Pancreas (tissue), 10 donors: ENCODE measurements around the gene USP6. TPM values are rescaled to one million over a fixed set of nuclear protein-coding genes. Genes with fewer than 3 reads are reported as not detected.

Experiments
- ATAC-seq, 4 donors: fragments of 200-7000 bp; cut with Tn5 transposase; one replicate each; pipeline versions ENCODE4 v1.8.0 to v1.9.1; 2020; ENCODE audit warnings: mild to moderate bottlenecking in 4 of 4, moderate library complexity in 4 of 4
- DNase-seq, 6 donors: peaks; one replicate each; pipeline ENCODE4 v3.0.0-alpha.2; 2020
- FAIRE-seq: peaks from 2 replicates; lab custom pipeline; 2012; peaks lifted over from hg19 to GRCh38; lab: Jason Lieb, UNC
- H3K27ac ChIP-seq, 4 donors: fragments of 200-600 bp; sonication (generic); 1 replicate in 3 of 4; 2 replicates in 1 of 4; pipeline versions ENCODE4 v1.5.0 to v1.8.0; 2020
- H3K27me3 ChIP-seq, 4 donors: fragments of 200-600 bp; one replicate each; pipeline ENCODE4 v1.8.0; 2021
- H3K36me3 ChIP-seq, 3 donors: fragments of 200-600 bp; sonication (generic) in 1 of 3; one replicate each; pipeline versions ENCODE4 v1.5.0 to v1.8.0; 2020 to 2021
- H3K4me1 ChIP-seq, 3 donors: fragments of 200-600 bp; one replicate each; pipeline ENCODE4 v1.8.0; 2021
- H3K4me3 ChIP-seq, 4 donors: fragments of 200-600 bp; sonication (generic) in 2 of 4; one replicate each; pipeline versions ENCODE4 v1.5.0 to v1.8.0; 2020 to 2021
- H3K9me3 ChIP-seq, 4 donors: fragments of 200-600 bp; one replicate each; pipeline ENCODE4 v1.8.0; 2021
- WGBS, 2 donors: extraction: QIAGEN DNeasy Blood & Tissue Kit; methylation state at CpG; one replicate each; pipeline ENCODE4 v1.1.7; 2013; 5-methylcytosine and 5-hydroxymethylcytosine counted together
- intact Hi-C, 3 donors: fragments of 100-400 bp; cut with DNase I; formaldehyde crosslinking; loops; one replicate each; pipeline versions ENCODE4 v1.11.1 to v1.14.2; 2022
- polyA plus RNA-seq, 2 donors: library from polyadenylated mRNA; stranded (reverse); fragments of 200-250 nt; gene quantifications; one replicate each; pipeline ENCODE4 v1.2.3, GENCODE V29; 2013
- total RNA-seq, 6 donors: library from RNA; stranded (reverse); fragmentation: NEBNext Ultra II Directional in 4 of 6; extraction: Animal tissue kit (Norgen Biotek cat#: 25700) in 4 of 6; gene quantifications; one replicate each; pipeline versions ENCODE4 v1.2.1 to v1.2.4, GENCODE V29; 2021 to 2023
- TF ChIP-seq, protein P1 (sequence below), 4 donors: fragments of 200-600 bp; sonication (generic) in 3 of 4; IDR thresholded peaks; one replicate each; pipeline versions ENCODE4 v1.5.0 to v1.8.0; 2021; ENCODE audit warnings: antibody characterized with exemption in 4 of 4
- donor health status: healthy with polysubstance abuse.
- donor health status: DM: no; HTN: no; CAD: no; lungs with moderate emphysema.
- donor health status: DM: no; HTN: no; CAD: no.
- donor health status: control.
- donor health status: control.
- donor health status: Bipolar disorder and iron deficiency.
- donor health status: DM: yes; HTN: yes; CAD: no.
- donor health status: DM: no; HTN: no; CAD: no.
- donor health status: DM: no; HTN: no; CAD: no.
- donor health status: DM: yes; HTN: yes; CAD: no.

Gene USP6
- total and polyA plus RNA-seq, 8 donors: 0.03 to 0.09 (median 0.05) TPM

DNA sequence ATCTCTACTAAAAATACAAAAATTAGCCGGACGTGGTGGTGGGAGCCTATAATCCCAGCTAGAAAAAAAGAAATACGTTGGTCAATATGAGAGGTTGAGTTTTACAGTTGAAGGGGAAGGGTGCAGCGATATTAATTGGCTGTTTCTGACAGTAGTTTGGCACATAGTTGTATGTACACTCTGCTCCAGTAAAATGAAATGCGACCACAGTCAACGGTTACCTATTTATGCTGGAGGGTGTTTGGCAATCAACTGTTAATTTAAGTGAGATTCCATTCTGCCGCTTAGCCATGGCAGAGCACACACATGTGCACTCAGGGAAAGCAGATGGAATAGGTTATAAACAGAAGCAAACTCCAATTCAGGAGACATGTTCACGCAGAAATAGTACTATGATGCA, 85.2 kb downstream of the USP6 start:
- no peak for FAIRE-seq
- ATAC-seq: no peak
- H3K4me1 ChIP-seq: no peaks in the 10 kb centered on the region
- H3K27me3 ChIP-seq: no peaks in the 10 kb centered on the region
- no peak for DNase-seq
- H3K36me3 ChIP-seq: no peaks in the 10 kb centered on the region
- H3K9me3 ChIP-seq: no peaks in the 10 kb centered on the region
- no peak overlapping the region for H3K4me3 ChIP-seq
- intact Hi-C loops: no loop called here
- H3K27ac ChIP-seq: no peak overlapping the region
- TF ChIP-seq, protein P1, sequence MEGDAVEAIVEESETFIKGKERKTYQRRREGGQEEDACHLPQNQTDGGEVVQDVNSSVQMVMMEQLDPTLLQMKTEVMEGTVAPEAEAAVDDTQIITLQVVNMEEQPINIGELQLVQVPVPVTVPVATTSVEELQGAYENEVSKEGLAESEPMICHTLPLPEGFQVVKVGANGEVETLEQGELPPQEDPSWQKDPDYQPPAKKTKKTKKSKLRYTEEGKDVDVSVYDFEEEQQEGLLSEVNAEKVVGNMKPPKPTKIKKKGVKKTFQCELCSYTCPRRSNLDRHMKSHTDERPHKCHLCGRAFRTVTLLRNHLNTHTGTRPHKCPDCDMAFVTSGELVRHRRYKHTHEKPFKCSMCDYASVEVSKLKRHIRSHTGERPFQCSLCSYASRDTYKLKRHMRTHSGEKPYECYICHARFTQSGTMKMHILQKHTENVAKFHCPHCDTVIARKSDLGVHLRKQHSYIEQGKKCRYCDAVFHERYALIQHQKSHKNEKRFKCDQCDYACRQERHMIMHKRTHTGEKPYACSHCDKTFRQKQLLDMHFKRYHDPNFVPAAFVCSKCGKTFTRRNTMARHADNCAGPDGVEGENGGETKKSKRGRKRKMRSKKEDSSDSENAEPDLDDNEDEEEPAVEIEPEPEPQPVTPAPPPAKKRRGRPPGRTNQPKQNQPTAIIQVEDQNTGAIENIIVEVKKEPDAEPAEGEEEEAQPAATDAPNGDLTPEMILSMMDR (IDR thresholded peaks at IDR 0.05): no peak
- WGBS, 2 donors: 89 to 93% methylated on average over 8 of the region's 8 CpGs

- TF ChIP-seq, protein P1 (IDR thresholded peaks at IDR 0.05): no peak
- H3K4me1 ChIP-seq: no peaks in the 10 kb centered on the region
- no peak for FAIRE-seq
- no peak for DNase-seq
- WGBS, 2 donors: 95% methylated on average over 14 of the region's 14 CpGs
- no peak overlapping the region for H3K27ac ChIP-seq
- no peaks in the 10 kb centered on the region for H3K36me3 ChIP-seq
- no peaks in the 10 kb centered on the region for H3K9me3 ChIP-seq
- H3K27me3 ChIP-seq: no peaks in the 10 kb centered on the region
- intact Hi-C loops: no loop called here
- ATAC-seq: no peak
- no peak overlapping the region for H3K4me3 ChIP-seq
These were observed 87.5 kb downstream of the USP6 start for GRCh38 chr17:5203178-5203907.

DNA sequence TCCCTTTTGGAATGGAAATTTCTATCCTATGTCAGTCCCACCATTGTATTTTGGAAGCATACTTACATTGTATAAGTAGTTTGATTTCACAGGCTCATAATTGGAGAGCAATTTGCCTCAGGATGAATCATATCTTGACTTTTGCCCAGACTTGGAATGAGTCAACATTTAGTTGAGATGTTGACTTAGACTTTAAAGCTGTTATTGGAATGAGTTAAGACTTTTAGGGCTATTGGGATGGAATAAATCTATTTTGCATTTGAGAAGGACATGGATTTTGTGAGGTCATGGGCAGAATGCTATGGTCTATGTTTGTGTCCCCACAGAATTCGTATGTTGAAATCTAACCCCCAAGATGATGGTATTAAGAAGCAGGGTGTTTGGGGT, 88.1 kb downstream of the USP6 start:
- Histone ChIP-seq H3K4me1 (no peaks in the 10 kb centered on the region), H3K27me3 (no peaks in the 10 kb centered on the region), H3K36me3 (no peaks in the 10 kb centered on the region), H3K9me3 (no peaks in the 10 kb centered on the region), H3K27ac (no peak overlapping the region), H3K4me3 (no peak overlapping the region)
- TF ChIP-seq, protein P1 (IDR thresholded peaks at IDR 0.05): no peak
- intact Hi-C loops: no loop called here
- FAIRE-seq (no peak), ATAC-seq (no peak), DNase-seq (no peak)
- 95 to 100% methylated on average over 1 of the region's 1 CpG for WGBS, 2 donors

GRCh38 chr17:5209396-5209795, 93.6 kb downstream of the USP6 start:
- ATAC-seq (no peak), DNase-seq (no peak), FAIRE-seq (no peak)
- peaks cover 0 to 3% (median 0%) of the 10 kb centered on the region in 3 donors for H3K36me3 ChIP-seq
- no peaks in the 10 kb centered on the region for H3K27me3 ChIP-seq
- intact Hi-C loops: no loop called here
- H3K9me3 ChIP-seq: no peaks in the 10 kb centered on the region
- H3K4me1 ChIP-seq: no peaks in the 10 kb centered on the region
- H3K27ac ChIP-seq: no peak overlapping the region
- TF ChIP-seq, protein P1 (IDR thresholded peaks at IDR 0.05): no peak
- H3K4me3 ChIP-seq: no peak overlapping the region
- WGBS, 2 donors: 87 to 93% methylated on average over 3 of the region's 3 CpGs

- Histone ChIP-seq H3K27me3 (no peaks in the 10 kb centered on the region), H3K9me3 (no peaks in the 10 kb centered on the region), H3K36me3 (peaks cover 0 to 3% (median 0%) of the 10 kb centered on the region in 3 donors), H3K4me1 (no peaks in the 10 kb centered on the region), H3K4me3 (no peak overlapping the region), H3K27ac (no peak overlapping the region)
- DNase-seq (no peak), ATAC-seq (no peak), FAIRE-seq (no peak)
- TF ChIP-seq, protein P1 (IDR thresholded peaks at IDR 0.05): no peak
- intact Hi-C loops: no loop called here
- 85 to 86% methylated on average over 5 of the region's 5 CpGs for WGBS, 2 donors
These were observed 94.3 kb downstream of the USP6 start for GRCh38 chr17:5210091-5210490.
